HUES48 (cell line): ENCODE data around the gene ITGAE.

ENCODE experiments used
- H3K27ac ChIP-seq: one replicate; pipeline ENCODE4 v1.7.0; 2013; ENCODE audit warnings: low read depth, low read length, inconsistent platforms
- H3K27me3 ChIP-seq: 2 replicates; pipeline ENCODE4 v1.6.1; 2013; ENCODE audit warnings: mild to moderate bottlenecking, low read length; ENCODE audit not compliant: control insufficient read depth, insufficient read depth
- H3K36me3 ChIP-seq: 2 replicates; pipeline ENCODE4 v1.6.1; 2013; ENCODE audit warnings: low read length; ENCODE audit not compliant: control insufficient read depth, insufficient read depth
- H3K4me1 ChIP-seq: 2 replicates; pipeline ENCODE4 v1.6.1; 2013; ENCODE audit warnings: mild to moderate bottlenecking, low read length; ENCODE audit not compliant: control insufficient read depth, insufficient read depth
- H3K4me3 ChIP-seq: 2 replicates; pipeline ENCODE4 v1.5.1; 2013; ENCODE audit warnings: mild to moderate bottlenecking, low read depth, low read length
- H3K9ac ChIP-seq: 2 replicates; pipeline ENCODE4 v1.6.1; 2013; ENCODE audit warnings: mild to moderate bottlenecking, low read depth, low read length, moderate library complexity
- H3K9me3 ChIP-seq: 2 replicates; pipeline ENCODE4 v1.6.1; 2013; ENCODE audit warnings: low read length; ENCODE audit not compliant: control insufficient read depth, insufficient read depth

ITGAE gene

DNA sequence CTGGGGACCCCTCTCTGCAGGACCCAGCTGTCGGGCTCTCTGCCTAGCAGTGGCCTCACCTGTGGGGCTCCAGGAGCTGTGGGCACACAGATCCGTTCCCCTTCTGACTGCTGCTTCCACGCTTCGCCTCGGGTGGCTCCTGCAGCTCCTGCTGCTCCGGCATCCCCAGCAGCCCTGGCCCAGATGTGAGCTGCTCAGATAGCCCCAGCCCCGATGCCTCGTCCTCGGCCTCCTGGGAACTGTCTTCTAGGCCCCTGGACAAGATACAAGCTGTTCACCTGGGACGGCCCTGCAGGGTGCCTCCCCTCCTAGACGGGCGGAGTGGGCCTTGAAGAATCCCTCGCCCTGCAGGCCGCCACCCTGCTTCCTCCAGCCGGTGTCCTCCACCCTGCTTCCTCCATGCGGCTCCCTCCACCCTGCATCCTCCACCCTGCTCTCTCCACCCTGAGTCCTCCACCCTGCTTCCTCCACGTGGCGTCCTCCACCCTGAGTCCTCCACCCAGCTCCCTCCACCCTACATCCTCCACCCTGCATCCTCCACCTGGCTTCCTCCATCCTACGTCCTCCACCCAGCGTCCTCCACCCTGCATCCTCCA is 121.4 kb downstream of the ITGAE start:
- Histone ChIP-seq H3K27me3 (no peaks in the 10 kb centered on the region), H3K27ac (no peak overlapping the region), H3K9ac (no peak overlapping the region), H3K36me3 (no peaks in the 10 kb centered on the region), H3K4me1 (peaks cover 5% of the 10 kb centered on the region; the same call in 1 of the 2 replicates), H3K4me3 (no peak overlapping the region), H3K9me3 (no peaks in the 10 kb centered on the region)

DNA sequence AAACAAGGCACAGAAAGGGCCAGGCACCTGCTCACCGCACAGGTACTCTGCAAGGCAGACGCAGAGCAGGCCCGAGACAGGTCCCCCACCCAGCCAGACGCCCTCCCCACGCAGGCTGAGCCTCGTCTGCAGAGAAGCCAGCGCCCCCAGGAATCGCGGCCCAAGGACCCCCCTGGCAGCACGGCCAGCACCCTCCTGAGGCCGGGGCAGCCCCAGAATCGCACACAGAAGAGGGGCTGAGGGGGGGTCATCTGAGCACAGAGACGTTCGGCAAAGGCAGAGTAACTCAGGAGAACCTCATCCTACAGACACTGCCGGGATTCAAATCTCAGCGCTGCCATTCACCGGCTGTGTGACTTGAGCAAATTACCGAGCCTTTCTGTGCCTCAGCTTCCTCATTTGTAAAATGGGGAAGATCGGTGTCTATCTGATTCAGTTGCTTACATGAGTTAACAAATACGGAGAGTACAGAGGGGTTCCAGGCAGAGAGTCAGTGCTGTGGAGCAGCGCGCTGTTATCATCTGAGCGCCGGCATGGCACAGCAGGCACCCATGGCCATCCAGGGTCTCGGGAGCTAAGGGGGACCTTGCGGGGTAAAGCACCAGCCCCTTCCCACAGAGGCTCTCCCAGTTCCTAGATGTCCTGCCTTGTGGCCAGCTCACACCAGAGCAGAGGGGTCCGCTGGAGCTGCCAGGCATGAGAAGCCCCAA is 122.0 kb downstream of the ITGAE start:
- Histone ChIP-seq H3K36me3 (no peaks in the 10 kb centered on the region), H3K27me3 (no peaks in the 10 kb centered on the region), H3K4me1 (peaks cover 5% of the 10 kb centered on the region; the same call in 1 of the 2 replicates), H3K4me3 (no peak overlapping the region), H3K27ac (no peak overlapping the region), H3K9ac (no peak overlapping the region), H3K9me3 (no peaks in the 10 kb centered on the region)

DNA sequence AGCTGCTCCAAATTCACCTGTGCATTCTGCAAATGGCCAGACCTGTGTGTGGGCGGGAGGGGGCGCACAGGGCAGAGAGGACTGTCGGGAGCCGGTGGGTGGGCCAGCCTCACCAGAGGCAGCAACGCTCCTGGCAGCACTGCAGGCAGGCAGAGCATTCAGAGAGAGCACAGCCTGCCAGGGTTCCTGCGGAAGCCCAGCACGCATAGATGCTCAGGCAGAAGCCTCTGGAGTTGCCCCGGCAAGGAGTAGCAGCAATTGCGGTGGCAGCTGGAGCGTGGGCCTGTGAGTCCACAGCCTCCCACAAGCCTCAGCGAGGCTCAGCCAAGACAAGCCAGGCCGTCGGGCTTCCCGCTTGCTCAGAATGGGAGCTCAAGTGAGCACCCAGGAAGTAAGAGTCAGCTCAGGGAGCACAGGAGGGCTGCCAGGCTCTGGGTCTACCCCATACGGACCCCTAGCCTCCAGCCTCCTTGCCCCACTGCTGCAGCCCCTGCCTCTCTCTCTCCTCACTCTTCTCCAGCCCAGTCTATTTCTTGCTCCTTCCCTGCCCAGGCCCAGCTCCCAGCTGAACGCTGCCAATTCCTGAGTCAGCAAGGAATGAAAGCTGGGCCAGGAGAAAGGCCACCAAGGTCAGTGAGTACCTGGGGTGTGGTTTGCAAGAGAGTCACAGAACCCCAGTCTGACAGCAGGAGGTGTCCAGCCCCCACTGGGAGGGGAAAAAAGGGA is 122.7 kb downstream of the ITGAE start:
- Histone ChIP-seq H3K27ac (no peak overlapping the region), H3K4me3 (no peak overlapping the region), H3K27me3 (no peaks in the 10 kb centered on the region), H3K9me3 (no peaks in the 10 kb centered on the region), H3K36me3 (no peaks in the 10 kb centered on the region), H3K4me1 (peaks cover 5% of the 10 kb centered on the region; the same call in 1 of the 2 replicates), H3K9ac (no peak overlapping the region)

DNA sequence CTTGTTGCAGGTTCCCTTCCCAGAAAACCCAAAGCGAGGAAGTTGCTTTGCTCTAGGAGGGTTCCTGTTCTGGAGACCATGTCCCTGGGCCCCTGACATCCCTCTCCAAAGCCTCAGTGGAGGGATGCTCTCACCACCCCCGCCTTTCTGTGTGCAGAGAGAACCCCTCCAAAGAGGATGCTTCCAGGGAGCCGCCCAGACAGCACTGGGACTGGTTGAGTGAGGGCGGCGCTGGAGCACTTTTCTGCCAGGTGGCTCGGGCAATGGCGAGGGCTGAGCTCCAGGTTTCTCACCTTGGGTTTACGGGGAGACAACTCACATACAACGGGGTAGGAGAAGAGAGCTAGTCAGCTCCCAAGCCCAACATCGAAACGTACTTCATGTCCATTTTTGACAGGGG is 125.1 kb downstream of the ITGAE start:
- Histone ChIP-seq H3K27me3 (no peaks in the 10 kb centered on the region), H3K27ac (no peak overlapping the region), H3K36me3 (0 out of 2 replicates have a peak, but pooled peaks cover 5% of the 10 kb centered on the region), H3K4me3 (no peak overlapping the region), H3K4me1 (peaks cover 5% of the 10 kb centered on the region; the same call in 1 of the 2 replicates), H3K9ac (no peak overlapping the region), H3K9me3 (no peaks in the 10 kb centered on the region)

DNA sequence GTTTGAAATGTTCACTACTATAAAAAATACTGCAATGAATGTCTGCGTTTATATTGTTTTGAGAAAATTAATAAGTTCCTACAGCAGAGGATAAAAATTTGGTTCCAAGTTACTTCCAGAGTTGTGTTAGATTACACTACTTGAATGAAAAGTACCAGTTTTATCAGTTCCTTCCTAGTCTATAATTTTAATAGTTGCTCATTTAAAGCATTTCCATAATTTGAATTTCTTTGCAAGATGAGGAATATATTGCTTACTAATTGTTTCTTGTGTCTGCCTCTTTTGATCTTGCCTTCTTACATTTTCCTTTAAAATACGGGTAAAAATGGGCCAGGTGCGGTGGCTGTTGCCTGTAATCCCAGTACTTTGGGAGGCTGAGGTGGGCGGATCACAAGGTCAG is 128.4 kb downstream of the ITGAE start:
- H3K9ac ChIP-seq, result no peak overlapping the region
- no peak overlapping the region for H3K27ac ChIP-seq
- H3K36me3 ChIP-seq, result peaks cover 8% of the 10 kb centered on the region; the same call in 1 of the 2 replicates
- no peaks in the 10 kb centered on the region for H3K9me3 ChIP-seq
- no peaks in the 10 kb centered on the region for H3K27me3 ChIP-seq
- H3K4me1 ChIP-seq, result peaks cover 4% of the 10 kb centered on the region
- H3K4me3 ChIP-seq, result no peak overlapping the region

DNA sequence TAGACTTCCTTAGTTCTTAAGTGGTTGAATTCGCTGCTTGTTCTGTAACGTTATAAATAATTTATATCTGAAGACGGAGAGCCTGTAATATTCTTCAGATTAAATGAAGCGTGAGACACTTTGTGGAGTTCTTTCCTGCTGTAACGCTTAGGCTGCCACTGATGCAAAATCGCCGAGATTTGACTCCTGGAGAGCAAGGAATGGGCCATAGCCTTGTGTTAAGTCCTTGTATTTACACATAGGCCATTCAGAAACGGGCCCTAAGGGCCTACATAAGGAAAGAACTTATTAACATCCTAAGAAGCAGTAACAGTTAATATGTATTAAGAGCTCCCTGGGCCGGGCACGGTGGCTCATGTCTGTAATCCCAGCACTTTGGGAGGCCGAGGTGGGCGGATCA is 131.4 kb downstream of the ITGAE start:
- H3K36me3 ChIP-seq, result peaks cover 8% of the 10 kb centered on the region; the same call in 1 of the 2 replicates
- no peaks in the 10 kb centered on the region for H3K27me3 ChIP-seq
- no peak overlapping the region for H3K27ac ChIP-seq
- peak overlapping the region; percentile 88 for H3K9ac ChIP-seq
- no peaks in the 10 kb centered on the region for H3K9me3 ChIP-seq
- peak overlapping the region; percentile 87 for H3K4me3 ChIP-seq
- peaks cover 8% of the 10 kb centered on the region; the same call in 1 of the 2 replicates for H3K4me1 ChIP-seq

DNA sequence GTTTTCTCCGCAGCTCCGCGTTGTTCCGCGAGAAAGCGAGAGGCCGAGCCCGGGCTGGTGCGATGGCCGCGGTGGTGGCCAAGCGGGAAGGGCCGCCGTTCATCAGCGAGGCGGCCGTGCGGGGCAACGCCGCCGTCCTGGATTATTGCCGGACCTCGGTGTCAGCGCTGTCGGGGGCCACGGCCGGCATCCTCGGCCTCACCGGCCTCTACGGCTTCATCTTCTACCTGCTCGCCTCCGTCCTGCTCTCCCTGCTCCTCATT is 132.0 kb downstream of the ITGAE start:
- Histone ChIP-seq H3K4me3 (peak overlapping the region; percentile 87), H3K27me3 (no peaks in the 10 kb centered on the region), H3K27ac (peak overlapping the region; percentile 92)

DNA sequence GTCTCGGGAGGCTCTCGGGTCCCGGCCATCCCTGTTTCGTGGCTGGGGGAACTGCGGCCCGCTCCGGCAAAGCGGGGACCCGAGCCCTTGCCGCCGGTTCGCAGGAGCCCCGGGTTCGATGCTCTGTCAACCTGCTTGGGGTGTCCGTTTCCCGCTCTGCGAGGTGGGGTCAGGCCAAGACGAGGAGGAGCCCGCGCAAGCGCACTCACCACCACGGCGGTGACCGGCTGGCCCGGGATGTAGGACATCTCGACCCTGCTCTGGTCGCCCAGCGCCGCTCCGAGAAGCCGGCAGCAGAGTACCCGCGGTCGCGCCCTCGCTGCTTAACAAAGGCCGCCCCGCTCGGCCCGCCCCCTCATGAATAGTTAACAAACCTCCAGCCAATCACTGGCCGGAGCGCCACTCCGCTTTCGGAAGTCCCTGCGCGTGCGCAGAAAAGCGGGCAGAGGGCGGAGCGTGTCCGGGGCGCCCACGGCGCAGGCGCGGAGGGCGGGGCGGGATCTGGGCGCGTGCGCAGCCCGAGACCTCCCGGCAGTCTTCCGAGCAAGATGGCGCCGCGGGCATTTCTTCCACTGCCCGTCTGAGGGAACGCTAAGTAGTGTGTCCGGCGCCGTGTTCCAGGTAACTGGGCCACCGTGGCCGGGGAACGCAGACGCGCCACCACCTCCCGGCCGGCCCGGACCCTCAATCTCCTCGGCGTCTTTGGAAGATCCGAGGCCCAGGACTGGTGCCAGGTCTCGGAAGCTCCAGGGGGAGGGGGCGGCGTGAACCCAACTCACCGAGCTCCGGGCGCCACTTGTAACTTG is 132.5 kb downstream of the ITGAE start, which contains the start of the genes EMC6 and TAX1BP3:
EMC6 (plus strand) TSS at position 534 of the 806 bp plus-strand sequence. CDS start 335 bp downstream, outside the sequence.
TAX1BP3 (minus strand) TSS at position 300 of the 806 bp plus-strand sequence; CDS start at position 248, 52 bp downstream.
- peaks cover 18% of the 10 kb centered on the region; the same call in 1 of the 2 replicates for H3K36me3 ChIP-seq
- no peaks in the 10 kb centered on the region for H3K27me3 ChIP-seq
- H3K4me1 ChIP-seq, result peaks cover 8% of the 10 kb centered on the region; the same call in 1 of the 2 replicates
- peak within 1 kb of the TSS; percentile 91 for H3K9ac ChIP-seq
- H3K27ac ChIP-seq, result peak within 1 kb of the TSS; percentile 99
- peak within 1 kb of the TSS; percentile 87 for H3K4me3 ChIP-seq
- no peaks in the 10 kb centered on the region for H3K9me3 ChIP-seq

More for the DNA sequence above, 132.0 kb downstream of the ITGAE start:
- no peaks in the 10 kb centered on the region for H3K9me3 ChIP-seq
- peaks cover 12% of the 10 kb centered on the region; the same call in 1 of the 2 replicates for H3K36me3 ChIP-seq
- H3K4me1 ChIP-seq, result peaks cover 8% of the 10 kb centered on the region; the same call in 1 of the 2 replicates
- H3K9ac ChIP-seq, result peak overlapping the region; percentile 88

DNA sequence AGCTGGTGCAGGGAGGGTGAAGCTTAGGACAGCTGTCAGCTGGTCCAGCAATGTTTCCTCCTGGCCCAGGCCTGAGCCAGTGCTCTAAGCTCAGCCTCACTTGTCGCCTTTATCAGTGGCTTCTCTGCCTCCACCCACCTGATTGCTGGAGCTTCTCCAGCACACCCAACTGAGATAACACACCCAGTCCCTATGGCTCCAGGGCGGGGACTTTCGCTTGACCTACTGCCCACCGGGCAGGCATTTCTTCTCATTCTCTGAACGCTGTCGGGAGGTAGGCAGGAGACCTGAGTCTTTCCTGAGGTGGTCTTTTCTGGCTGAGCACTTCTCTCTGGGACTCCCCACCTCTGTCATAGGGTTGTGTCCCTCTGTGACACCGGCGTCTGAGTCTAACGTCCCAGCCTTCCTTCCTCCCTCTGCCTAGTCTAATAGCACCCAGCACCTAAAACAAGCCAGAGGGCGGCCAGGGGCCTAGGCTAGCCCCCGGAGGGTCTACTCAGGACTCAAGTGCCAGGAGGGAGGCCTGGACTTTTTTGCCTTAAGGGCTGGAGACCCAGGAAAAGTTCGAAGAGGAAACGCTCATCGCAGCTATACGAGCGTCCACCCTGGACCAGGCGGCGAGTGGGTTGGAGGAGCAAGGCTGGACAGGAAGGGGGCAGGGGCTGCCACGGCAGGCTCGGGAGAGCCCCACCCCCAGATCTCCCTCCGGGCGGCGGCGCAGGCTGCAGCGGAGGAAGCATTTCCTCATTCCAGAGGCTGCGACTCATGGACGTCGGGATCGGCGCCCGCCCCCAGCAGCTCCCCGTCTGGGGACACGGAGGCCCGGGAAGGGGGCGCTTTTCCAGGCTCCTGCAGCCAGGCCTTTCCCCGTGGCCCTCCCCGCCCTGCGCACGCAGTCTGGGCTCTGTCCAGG is 133.4 kb downstream of the ITGAE start:
- Histone ChIP-seq H3K4me1 (peaks cover 8% of the 10 kb centered on the region; the same call in 1 of the 2 replicates), H3K36me3 (peaks cover 25% of the 10 kb centered on the region; the same call in 1 of the 2 replicates), H3K27me3 (no peaks in the 10 kb centered on the region)

More for the DNA sequence above, 133.4 kb downstream of the ITGAE start:
- peak overlapping the region; percentile 87 for H3K4me3 ChIP-seq
- peak overlapping the region; percentile 91 for H3K9ac ChIP-seq
- H3K27ac ChIP-seq, result peak overlapping the region; percentile 99
- no peaks in the 10 kb centered on the region for H3K9me3 ChIP-seq
